Stimulated activated naive B cell treated with anti-CD40 and anti-IgM and Interleukin-4, amounts not matched to agents 10 μg/mL and 1 μg/mL and 100 μg/mL, for 72 hours (primary cell): ENCODE data around the gene CHD8.

Source experiments
- ATAC-seq, 2 donors: fragments of 150-1000 bp; cut with Tn5 transposase; replicated peaks; 2 replicates each; pipeline ENCODE4 v1.10.0; 2021; ENCODE audit warnings: moderate library complexity in 1 of 2
- DNase-seq: peaks from one replicate; pipeline ENCODE4 v3.0.0; 2021
- H3K27ac Mint-ChIP-seq: one replicate; pipeline ENCODE4 v1.8.0; 2022; ENCODE audit warnings: mild to moderate bottlenecking, mixed read lengths
- H3K27me3 Mint-ChIP-seq, 2 donors: one replicate each; pipeline ENCODE4 v1.8.0; 2022; ENCODE audit warnings: mixed read lengths in 2 of 2
- H3K36me3 Mint-ChIP-seq, 2 donors: one replicate each; pipeline ENCODE4 v1.8.0; 2022; ENCODE audit warnings: mixed read lengths in 2 of 2, mild to moderate bottlenecking in 1 of 2
- H3K4me1 Mint-ChIP-seq, 2 donors: one replicate each; pipeline ENCODE4 v1.8.0; 2022; ENCODE audit warnings: mixed read lengths in 2 of 2, mild to moderate bottlenecking in 1 of 2
- H3K4me3 Mint-ChIP-seq, 2 donors: one replicate each; pipeline ENCODE4 v1.8.0; 2022; ENCODE audit warnings: mild to moderate bottlenecking in 2 of 2, mixed read lengths in 2 of 2, moderate library complexity in 1 of 2
- H3K9me3 Mint-ChIP-seq, 2 donors: one replicate each; pipeline ENCODE4 v1.8.0; 2022; ENCODE audit warnings: mixed read lengths in 2 of 2, mild to moderate bottlenecking in 1 of 2

Gene CHD8

DNA sequence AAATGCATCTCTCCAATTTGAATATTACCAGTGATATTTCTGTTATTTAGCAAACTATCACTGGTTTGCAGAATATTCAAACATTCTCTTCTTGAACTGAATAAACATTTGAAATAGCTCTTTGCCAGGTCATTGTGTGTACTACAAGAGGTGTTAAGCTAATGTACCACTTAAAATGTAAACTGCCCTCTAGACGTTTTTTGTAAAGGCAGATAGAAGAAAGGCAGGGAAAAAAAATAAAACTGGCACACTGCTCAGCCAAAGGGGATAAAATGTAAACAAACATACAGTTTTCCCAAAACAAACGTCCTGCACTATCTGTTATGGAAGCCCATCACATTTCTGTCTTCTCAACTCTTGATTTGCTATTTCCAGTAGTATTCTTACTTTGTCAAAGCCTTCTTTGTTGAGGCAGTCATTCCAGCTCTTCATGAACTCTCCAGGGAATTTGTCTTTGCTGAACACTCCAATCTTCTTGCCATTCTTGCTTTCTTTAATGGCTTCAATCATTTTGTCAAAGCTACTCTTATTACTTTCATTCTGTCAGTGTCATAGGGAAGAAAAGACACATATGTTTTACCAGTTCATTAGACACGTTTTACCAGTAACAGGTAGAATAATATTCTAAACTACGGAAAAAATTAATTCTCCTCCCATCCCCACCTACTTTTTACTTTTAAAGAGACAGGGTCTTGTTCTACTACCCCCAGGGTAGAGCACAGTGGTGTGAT, 85.8 kb downstream of the CHD8 start:
- Mint-ChIP-seq H3K9me3 (no peaks in the 10 kb centered on the region), H3K4me3 (no peak overlapping the region), H3K27me3 (no peaks in the 10 kb centered on the region), H3K27ac (no peak overlapping the region), H3K36me3 (peaks cover 30 to 48% of the 10 kb centered on the region in 2 donors), H3K4me1 (peaks cover 0 to 4% of the 10 kb centered on the region in 2 donors)
- DNase-seq = no peak
- no peak for ATAC-seq

DNA sequence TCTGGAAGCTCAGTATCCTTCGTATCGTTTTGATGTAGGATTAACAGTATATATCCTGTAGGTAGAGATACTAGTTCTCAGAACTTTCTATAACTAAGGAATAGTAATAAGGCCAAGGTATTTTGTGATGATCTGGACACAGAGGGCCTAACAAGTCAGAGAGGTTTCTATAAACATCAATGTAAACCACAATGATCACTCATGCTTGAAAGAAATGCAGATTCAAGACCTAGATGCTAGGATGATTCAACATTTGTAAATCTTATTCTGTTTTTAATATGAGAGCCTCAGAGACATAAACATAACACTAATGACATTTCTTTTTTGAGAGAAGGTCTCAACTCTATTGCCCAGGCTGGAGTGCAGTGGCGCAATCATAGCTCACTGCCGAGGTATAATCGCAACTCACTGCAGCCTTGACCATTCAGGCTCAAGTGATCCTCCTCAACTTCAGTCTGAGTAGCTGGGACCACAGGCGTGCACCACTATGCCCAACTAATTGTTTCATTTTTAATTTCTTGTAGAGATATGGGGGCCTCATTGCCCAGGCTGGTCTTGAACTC, 88.3 kb downstream of the CHD8 start:
- no peaks in the 10 kb centered on the region for H3K9me3 Mint-ChIP-seq
- ATAC-seq = no peak
- H3K27me3 Mint-ChIP-seq = no peaks in the 10 kb centered on the region
- peak overlapping the region; percentile 51 for H3K27ac Mint-ChIP-seq
- peaks cover 45 to 59% of the 10 kb centered on the region in 2 donors for H3K36me3 Mint-ChIP-seq
- DNase-seq = no peak
- H3K4me3 Mint-ChIP-seq = no peak overlapping the region
- H3K4me1 Mint-ChIP-seq = peaks cover 0 to 4% of the 10 kb centered on the region in 2 donors

DNA sequence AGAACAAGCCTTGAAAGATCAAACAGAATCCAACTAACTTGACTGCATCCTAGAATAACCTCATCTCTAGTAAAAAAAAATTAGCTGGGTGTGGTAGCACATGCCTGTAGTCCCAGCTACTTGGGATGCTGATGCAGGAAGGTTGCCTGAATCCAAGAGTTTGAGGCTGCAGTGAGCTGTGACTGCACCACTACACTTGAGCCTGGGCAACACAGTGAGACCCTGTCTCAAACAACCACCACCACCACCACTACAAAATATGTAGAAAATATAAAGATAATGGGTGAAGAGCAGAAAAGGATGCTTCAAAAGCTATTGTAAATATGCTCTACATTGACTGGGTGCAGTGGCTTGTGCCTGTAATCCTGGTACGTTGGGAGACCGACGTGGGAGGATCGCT, 99.4 kb downstream of the CHD8 start:
- Mint-ChIP-seq H3K9me3 (peaks cover 5 to 7% of the 10 kb centered on the region in 2 donors), H3K4me3 (no peak overlapping the region), H3K4me1 (peaks cover 13 to 19% of the 10 kb centered on the region in 2 donors), H3K36me3 (peaks cover 61 to 72% of the 10 kb centered on the region in 2 donors), H3K27ac (no peak overlapping the region), H3K27me3 (no peaks in the 10 kb centered on the region)
- DNase-seq (no peak), ATAC-seq (no peak)

DNA sequence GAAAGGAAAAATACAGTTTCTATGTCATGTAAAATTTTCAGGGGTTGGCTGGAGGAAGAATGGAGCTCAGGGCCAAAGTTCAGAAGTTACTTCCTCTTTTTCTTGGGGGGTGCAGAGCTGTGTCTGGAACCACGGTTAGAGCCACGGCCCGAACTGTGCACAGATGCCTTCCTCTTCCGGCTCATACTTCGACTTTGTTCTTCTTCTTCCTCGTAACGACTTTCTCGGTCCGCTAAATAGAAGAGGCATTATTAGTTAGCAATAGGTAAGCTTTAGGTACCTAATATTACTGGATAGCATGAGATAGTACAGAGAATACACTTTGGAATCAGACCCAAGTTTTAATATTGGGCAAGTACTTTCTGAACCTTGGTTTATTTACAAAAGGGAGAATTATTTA, 103.3 kb downstream of the CHD8 start:
- peaks cover 18 to 19% of the 10 kb centered on the region in 2 donors for H3K4me1 Mint-ChIP-seq
- peaks cover 5 to 7% of the 10 kb centered on the region in 2 donors for H3K9me3 Mint-ChIP-seq
- peak overlapping the region; percentile 86 for H3K27ac Mint-ChIP-seq
- peaks cover 54 to 63% of the 10 kb centered on the region in 2 donors for H3K36me3 Mint-ChIP-seq
- DNase-seq (peak; percentile 31), ATAC-seq (peak; percentile 97 to 98)
- H3K27me3 Mint-ChIP-seq = no peaks in the 10 kb centered on the region
- H3K4me3 Mint-ChIP-seq = peak overlapping the region; percentile 45 to 48

DNA sequence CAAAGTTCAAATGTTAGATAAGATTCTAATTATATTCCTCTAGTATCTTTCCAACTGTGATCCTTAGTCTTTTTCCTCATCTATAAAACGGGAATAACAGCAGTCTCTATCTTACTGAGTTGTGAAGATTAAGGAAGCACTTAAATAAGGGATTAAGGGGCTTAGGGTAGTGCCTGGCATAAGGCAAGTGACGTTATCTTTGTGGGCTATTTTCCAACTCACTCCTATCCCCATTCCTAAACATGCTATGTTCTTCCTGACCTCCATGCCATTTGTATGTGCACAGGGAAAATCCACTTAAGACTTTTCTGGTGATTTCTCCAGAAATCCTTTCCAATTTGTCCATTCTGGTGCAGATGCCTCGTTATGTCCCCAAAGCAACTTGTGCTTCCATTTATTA, 105.4 kb downstream of the CHD8 start:
- Mint-ChIP-seq H3K27me3 (no peaks in the 10 kb centered on the region), H3K4me1 (peaks cover 18 to 19% of the 10 kb centered on the region in 2 donors), H3K9me3 (peaks cover 5 to 7% of the 10 kb centered on the region in 2 donors), H3K4me3 (no peak overlapping the region), H3K36me3 (peaks cover 42 to 52% of the 10 kb centered on the region in 2 donors), H3K27ac (no peak overlapping the region)
- DNase-seq = no peak
- ATAC-seq = no peak

DNA sequence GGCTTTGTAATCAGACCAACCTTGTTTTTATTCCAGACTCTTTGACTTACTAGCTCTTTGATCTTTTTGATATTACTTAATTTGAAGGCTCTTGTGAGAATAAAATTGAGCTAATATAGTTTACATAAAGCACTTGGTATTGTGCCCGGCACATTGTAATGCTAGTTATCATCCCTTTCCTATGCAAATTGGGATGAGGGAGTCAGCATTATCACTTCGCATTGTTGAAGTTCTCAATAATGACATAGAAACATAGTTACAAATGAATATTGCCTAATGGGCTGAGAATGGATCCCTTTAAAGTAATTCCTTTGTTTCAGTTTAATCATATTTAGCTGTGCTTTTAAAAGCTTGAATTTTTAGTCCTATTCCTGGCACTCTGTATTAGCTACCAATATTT, 108.7 kb downstream of the CHD8 start:
- peaks cover 15 to 22% of the 10 kb centered on the region in 2 donors for H3K36me3 Mint-ChIP-seq
- no peak for ATAC-seq
- no peak overlapping the region for H3K27ac Mint-ChIP-seq
- peaks cover 5 to 12% of the 10 kb centered on the region in 2 donors for H3K4me1 Mint-ChIP-seq
- H3K4me3 Mint-ChIP-seq = no peak overlapping the region
- no peaks in the 10 kb centered on the region for H3K27me3 Mint-ChIP-seq
- DNase-seq = no peak
- H3K9me3 Mint-ChIP-seq = peaks cover under 1 to 2% of the 10 kb centered on the region in 2 donors

DNA sequence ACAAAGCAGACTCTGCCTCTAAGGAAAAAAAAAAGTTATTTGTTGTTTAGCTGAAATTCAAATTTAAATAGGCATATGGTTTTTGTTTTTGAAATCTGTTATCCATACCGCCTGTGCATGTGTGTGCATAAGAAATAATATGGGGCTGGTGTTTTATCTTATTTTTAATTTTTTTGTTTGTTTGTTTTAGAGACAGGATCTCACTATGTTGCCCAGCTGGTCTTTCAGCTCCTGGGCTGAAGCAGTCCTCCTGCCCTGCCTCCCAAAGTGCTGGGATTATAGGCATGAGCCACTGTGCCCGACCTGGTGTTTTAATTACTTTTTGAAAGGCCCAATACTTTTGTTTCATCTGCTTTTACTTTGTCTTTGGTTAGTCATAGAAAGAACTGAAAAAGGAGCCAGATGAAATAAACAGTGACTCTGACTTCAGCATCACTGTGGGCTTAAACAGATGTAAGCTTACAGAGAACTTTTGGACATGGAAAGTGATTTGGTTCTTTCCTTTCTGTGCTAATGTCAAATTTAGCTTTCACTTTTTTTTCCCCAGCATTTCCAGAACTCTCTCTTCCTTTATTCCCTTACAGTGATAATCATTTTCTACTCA, 109.3 kb downstream of the CHD8 start:
- Mint-ChIP-seq H3K27ac (no peak overlapping the region), H3K4me3 (no peak overlapping the region), H3K36me3 (peaks cover 10 to 16% of the 10 kb centered on the region in 2 donors), H3K9me3 (no peaks in the 10 kb centered on the region), H3K27me3 (no peaks in the 10 kb centered on the region), H3K4me1 (peaks cover 0 to 7% of the 10 kb centered on the region in 2 donors)
- no peak for ATAC-seq
- DNase-seq = no peak

DNA sequence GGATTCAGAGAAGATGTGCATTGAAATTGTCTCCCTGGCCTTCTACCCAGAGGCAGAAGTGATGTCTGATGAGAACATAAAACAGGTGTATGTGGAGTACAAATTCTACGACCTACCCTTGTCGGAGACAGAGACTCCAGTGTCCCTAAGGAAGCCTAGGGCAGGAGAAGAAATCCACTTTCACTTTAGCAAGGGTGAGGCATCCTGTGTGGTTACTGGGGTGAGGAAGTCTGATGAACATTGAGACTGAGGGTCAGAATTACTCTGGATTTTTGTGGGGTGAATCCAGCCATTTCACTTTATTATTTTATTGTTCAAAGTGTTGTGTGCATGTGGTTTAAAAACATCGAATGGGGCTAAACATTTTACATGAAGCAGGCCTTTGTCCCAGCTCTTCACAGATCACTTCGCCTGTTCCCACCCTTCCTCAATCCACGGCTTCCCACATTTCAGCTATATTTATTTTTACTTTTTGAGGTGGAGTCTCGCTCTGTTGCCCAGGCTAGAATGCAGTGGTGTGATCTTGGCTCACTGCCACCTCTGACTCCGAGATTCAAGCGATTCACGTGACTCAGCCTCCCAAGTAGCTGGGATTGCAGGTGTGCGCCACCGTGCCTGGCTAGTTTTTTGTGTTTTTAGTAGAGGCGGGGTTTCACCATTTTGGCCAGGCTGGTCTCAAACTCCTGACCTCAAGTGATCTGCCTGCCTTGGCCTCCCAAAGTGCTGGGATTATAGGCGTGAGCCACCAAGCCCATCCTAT, 112.7 kb downstream of the CHD8 start:
- Mint-ChIP-seq H3K36me3 (no peaks in the 10 kb centered on the region), H3K9me3 (no peaks in the 10 kb centered on the region), H3K27ac (no peak overlapping the region), H3K4me1 (peaks cover 0 to 3% of the 10 kb centered on the region in 2 donors), H3K27me3 (peaks cover 0 to 6% of the 10 kb centered on the region in 2 donors), H3K4me3 (no peak overlapping the region)
- ATAC-seq (no peak), DNase-seq (no peak)
